Neural cell (in vitro differentiated cells): ENCODE data around the gene ITPK1. TPM values are rescaled to one million over a fixed set of nuclear protein-coding genes. Genes with fewer than 3 reads are reported as not detected.

Experiments used
- H2AFZ ChIP-seq: fragments of 200-600, 300-800 bp; sonication (generic), shearing (Covaris generic); 2 replicates; pipeline ENCODE4 v1.6.0; 2014; ENCODE audit warnings: low read depth, mild to moderate bottlenecking, antibody characterized with exemption, low read length, moderate library complexity
- H3F3A ChIP-seq: fragments of 200-600 bp; shearing (Covaris generic); 2 replicates; pipeline ENCODE4 v1.6.1; 2016; ENCODE audit warnings: mild to moderate bottlenecking, moderate library complexity, mixed read lengths, antibody characterized with exemption, low read length; ENCODE audit not compliant: insufficient read depth, poor library complexity, severe bottlenecking
- H3K27ac ChIP-seq: fragments of 200-600, 300-800 bp; sonication (generic), shearing (Covaris generic); 2 replicates; pipeline ENCODE4 v1.5.1; 2014; ENCODE audit warnings: mild to moderate bottlenecking, low read length, moderate library complexity
- H3K27me3 ChIP-seq: fragments of 300-800, 200-600 bp; sonication (generic), shearing (Covaris generic); 2 replicates; pipeline ENCODE4 v1.6.0; 2014; ENCODE audit warnings: mild to moderate bottlenecking, low read depth, low read length, moderate library complexity; ENCODE audit not compliant: insufficient read depth
- H3K36me3 ChIP-seq: fragments of 300-800, 200-600 bp; sonication (generic), shearing (Covaris generic); 2 replicates; pipeline ENCODE4 v1.5.1; 2014; ENCODE audit warnings: mild to moderate bottlenecking, antibody characterized with exemption, low read length, moderate library complexity; ENCODE audit not compliant: insufficient read depth
- H3K4me2 ChIP-seq: fragments of 300-800, 200-600 bp; sonication (generic), shearing (Covaris generic); 2 replicates; pipeline ENCODE4 v1.6.0; 2014; ENCODE audit warnings: mild to moderate bottlenecking, low read length
- H3K4me3 ChIP-seq: fragments of 300-800, 200-600 bp; sonication (generic), shearing (Covaris generic); 2 replicates; pipeline ENCODE4 v1.5.1; 2014; ENCODE audit warnings: mild to moderate bottlenecking, low read length, moderate library complexity
- H3K79me2 ChIP-seq: fragments of 200-600 bp; shearing (Covaris generic); replicated peaks from 2 replicates; pipeline ENCODE4 v1.6.0; 2014; ENCODE audit warnings: mild to moderate bottlenecking, low read length, moderate library complexity; ENCODE audit not compliant: insufficient read depth
- H3K9ac ChIP-seq: fragments of 300-800, 200-600 bp; sonication (generic), shearing (Covaris generic); 2 replicates; pipeline ENCODE4 v1.6.1; 2016; ENCODE audit warnings: mild to moderate bottlenecking, low read length, mixed read lengths
- H3K9me2 ChIP-seq: fragments of 200-600 bp; shearing (Covaris generic); 2 replicates; pipeline ENCODE4 v1.6.1; 2016; ENCODE audit warnings: mild to moderate bottlenecking, low read length, mixed read lengths; ENCODE audit not compliant: insufficient read depth
- H3K9me3 ChIP-seq: fragments of 200-600, 300-800 bp; sonication (generic), shearing (Covaris generic); 2 replicates; pipeline ENCODE4 v1.6.1; 2016; ENCODE audit warnings: mild to moderate bottlenecking, mixed run types, low read length, moderate library complexity, mixed read lengths
- H4K20me1 ChIP-seq: fragments of 200-600 bp; shearing (Covaris generic); 2 replicates; pipeline ENCODE4 v1.6.1; 2016; ENCODE audit warnings: mild to moderate bottlenecking, mixed run types; ENCODE audit not compliant: insufficient read depth
- EP300 ChIP-seq: fragments of 450-650 bp; conservative IDR thresholded peaks from 2 replicates; pipeline ENCODE4 v1.6.1; 2014; ENCODE audit warnings: antibody characterized with exemption, mild to moderate bottlenecking, moderate library complexity; ENCODE audit not compliant: poor library complexity, severe bottlenecking
- EZH2 ChIP-seq: fragments of 200-600, 300-800 bp; shearing (Covaris generic), sonication (generic); IDR thresholded peaks from 2 replicates; pipeline ENCODE4 v1.6.1; 2014; ENCODE audit warnings: antibody characterized with exemption, low read length, borderline replicate concordance, mild to moderate bottlenecking; ENCODE audit not compliant: insufficient read depth, poor library complexity, severe bottlenecking
- MXI1 ChIP-seq: fragments of 450-650 bp; conservative IDR thresholded peaks from 2 replicates; pipeline ENCODE4 v1.6.1; 2014; ENCODE audit warnings: antibody characterized with exemption, mild to moderate bottlenecking; ENCODE audit not compliant: poor library complexity, severe bottlenecking
- POLR2AphosphoS5 ChIP-seq: IDR thresholded peaks from 2 replicates; pipeline ENCODE4 v1.6.1; 2012
- RAD21 ChIP-seq: fragments of 450-650 bp; conservative IDR thresholded peaks from 2 replicates; pipeline ENCODE4 v1.6.1; 2014; ENCODE audit warnings: antibody characterized with exemption, mild to moderate bottlenecking, moderate library complexity
- REST ChIP-seq: IDR thresholded peaks from 2 replicates; pipeline ENCODE4 v1.6.1; 2012; ENCODE audit warnings: borderline replicate concordance
- SMC3 ChIP-seq: fragments of 450-650 bp; conservative IDR thresholded peaks from 2 replicates; pipeline ENCODE4 v1.6.1; 2014; ENCODE audit warnings: antibody characterized with exemption, mild to moderate bottlenecking, moderate library complexity; ENCODE audit not compliant: poor library complexity
- TAF1 ChIP-seq: IDR thresholded peaks from 2 replicates; pipeline ENCODE4 v1.6.1; 2012; ENCODE audit warnings: low read depth
- polyA plus RNA-seq: library from polyadenylated mRNA; depleted of rRNA; stranded (reverse); fragments of >200 nt; gene quantifications from 2 replicates; pipeline ENCODE4 v1.2.3, GENCODE V29; 2014
- TF ChIP-seq, protein P1 (sequence below): fragments of 450-650 bp; IDR thresholded peaks from 2 replicates; pipeline ENCODE4 v1.5.1; 2014; ENCODE audit warnings: antibody characterized with exemption, mild to moderate bottlenecking, moderate library complexity; ENCODE audit not compliant: poor library complexity, severe bottlenecking

The ITPK1 gene
- polyA plus RNA-seq, 1 donor from 2014 or later, result 65.0 TPM

GRCh38 chr14:92973798-92974372 is 141.8 kb downstream of the ITPK1 start:
- no peaks in the 10 kb centered on the region for H3F3A ChIP-seq
- H3K27me3 ChIP-seq, result no peaks in the 10 kb centered on the region
- H4K20me1 ChIP-seq, result no peaks in the 10 kb centered on the region
- H3K79me2 ChIP-seq, result no peaks in the 10 kb centered on the region
- no peak overlapping the region for H3K9ac ChIP-seq
- H3K27ac ChIP-seq, result peak overlapping the region; percentile 3
- TF ChIP-seq EZH2 (no peak), SMC3 (no peak), POLR2AphosphoS5 (no peak), TAF1 (no peak), RAD21 (no peak), EP300 (no peak), REST (no peak), MXI1 (no peak)
- TF ChIP-seq, protein P1, sequence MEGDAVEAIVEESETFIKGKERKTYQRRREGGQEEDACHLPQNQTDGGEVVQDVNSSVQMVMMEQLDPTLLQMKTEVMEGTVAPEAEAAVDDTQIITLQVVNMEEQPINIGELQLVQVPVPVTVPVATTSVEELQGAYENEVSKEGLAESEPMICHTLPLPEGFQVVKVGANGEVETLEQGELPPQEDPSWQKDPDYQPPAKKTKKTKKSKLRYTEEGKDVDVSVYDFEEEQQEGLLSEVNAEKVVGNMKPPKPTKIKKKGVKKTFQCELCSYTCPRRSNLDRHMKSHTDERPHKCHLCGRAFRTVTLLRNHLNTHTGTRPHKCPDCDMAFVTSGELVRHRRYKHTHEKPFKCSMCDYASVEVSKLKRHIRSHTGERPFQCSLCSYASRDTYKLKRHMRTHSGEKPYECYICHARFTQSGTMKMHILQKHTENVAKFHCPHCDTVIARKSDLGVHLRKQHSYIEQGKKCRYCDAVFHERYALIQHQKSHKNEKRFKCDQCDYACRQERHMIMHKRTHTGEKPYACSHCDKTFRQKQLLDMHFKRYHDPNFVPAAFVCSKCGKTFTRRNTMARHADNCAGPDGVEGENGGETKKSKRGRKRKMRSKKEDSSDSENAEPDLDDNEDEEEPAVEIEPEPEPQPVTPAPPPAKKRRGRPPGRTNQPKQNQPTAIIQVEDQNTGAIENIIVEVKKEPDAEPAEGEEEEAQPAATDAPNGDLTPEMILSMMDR, result no peak
- no peak overlapping the region for H3K4me2 ChIP-seq
- peaks cover 6% of the 10 kb centered on the region for H3K36me3 ChIP-seq
- no peaks in the 10 kb centered on the region for H3K9me2 ChIP-seq
- no peak overlapping the region for H2AFZ ChIP-seq
- H3K4me3 ChIP-seq, result no peak overlapping the region
- peaks cover 11% of the 10 kb centered on the region for H3K9me3 ChIP-seq

GRCh38 chr14:92973261-92973797 is 142.4 kb downstream of the ITPK1 start:
- Histone ChIP-seq H4K20me1 (no peaks in the 10 kb centered on the region), H3K4me3 (no peak overlapping the region), H3K9me2 (no peaks in the 10 kb centered on the region), H3F3A (no peaks in the 10 kb centered on the region), H3K9ac (no peak overlapping the region), H2AFZ (no peak overlapping the region), H3K36me3 (peaks cover 6% of the 10 kb centered on the region), H3K9me3 (peaks cover 7% of the 10 kb centered on the region), H3K27me3 (no peaks in the 10 kb centered on the region), H3K79me2 (no peaks in the 10 kb centered on the region), H3K4me2 (no peak overlapping the region), H3K27ac (peak overlapping the region; percentile 3)
- TF ChIP-seq RAD21 (peak; percentile 79), SMC3 (peak; percentile 79), REST (no peak), POLR2AphosphoS5 (no peak), EZH2 (no peak), EP300 (peak; percentile 63), MXI1 (peak; percentile 33), TAF1 (no peak)
- TF ChIP-seq, protein P1, result peak; percentile 86
